HCT116 (cell line): ENCODE data around the gene NOP53.
"Not testable (repeated sequence)": the region's sequence is repeated elsewhere in the genome, so short reads cannot be mapped to it uniquely, and the experiment has no call there.

Source experiments
- ATF3 ChIP-seq: IDR thresholded peaks from 2 replicates; pipeline ENCODE4 v1.6.1; 2012
- CTCF ChIP-seq, 3 experiments: fragments of 200-600 bp in 1 of 3; sonication (generic) in 1 of 3; IDR thresholded peaks in 2 of 3; conservative IDR thresholded peaks in 1 of 3; 2 replicates each; pipeline ENCODE4 v1.5.1; 2012 to 2017; ENCODE audit warnings: low read depth in 2 of 3, low read length in 2 of 3, antibody characterized with exemption in 1 of 3, borderline replicate concordance in 1 of 3, control low read depth in 1 of 3, mild to moderate bottlenecking in 1 of 3, mixed read lengths in 1 of 3, mixed run types in 1 of 3, moderate library complexity in 1 of 3; ENCODE audit not compliant: insufficient read depth in 1 of 3
- EGR1 ChIP-seq: IDR thresholded peaks from 2 replicates; pipeline ENCODE4 v1.6.1; 2012; ENCODE audit warnings: low read depth
- ELF1 ChIP-seq: IDR thresholded peaks from 2 replicates; pipeline ENCODE4 v1.6.1; 2012; ENCODE audit warnings: low read depth, borderline replicate concordance
- EZH2phosphoT487 ChIP-seq: fragments of 200-600 bp; IDR thresholded peaks from 2 replicates; pipeline ENCODE4 v1.6.1; 2018; ENCODE audit warnings: antibody characterized with exemption, borderline replicate concordance
- POLR2A ChIP-seq: IDR thresholded peaks from 2 replicates; pipeline ENCODE4 v1.7.0; 2011; ENCODE audit warnings: borderline replicate concordance; ENCODE audit not compliant: insufficient read depth, insufficient read length; ENCODE audit errors: extremely low read depth
- POLR2AphosphoS5 ChIP-seq: IDR thresholded peaks from 2 replicates; pipeline ENCODE4 v1.6.1; 2011; ENCODE audit warnings: mild to moderate bottlenecking, low read depth, low read length, moderate library complexity
- REST ChIP-seq: IDR thresholded peaks from 2 replicates; pipeline ENCODE4 v1.6.1; 2012; ENCODE audit warnings: low read depth
- SIN3A ChIP-seq: IDR thresholded peaks from 2 replicates; pipeline ENCODE4 v1.6.1; 2012; ENCODE audit warnings: low read depth
- YY1 ChIP-seq: IDR thresholded peaks from 2 replicates; pipeline ENCODE4 v1.6.1; 2011; ENCODE audit warnings: low read length, low read depth, moderate library complexity, mild to moderate bottlenecking; ENCODE audit not compliant: insufficient replicate concordance; ENCODE audit errors: extremely low read depth

- TF ChIP-seq CTCF (IDR thresholded peaks at IDR 0.05 in 2 of 3, conservative IDR thresholded peaks at IDR 0.05 in 1 of 3; ENCODE audit: borderline replicate concordance in 1 of 3, insufficient read depth in 1 of 3, low read depth in 2 of 3, low read length in 2 of 3); POLR2A; ATF3; ELF1; SIN3A; YY1; REST; EGR1; POLR2AphosphoS5; EZH2phosphoT487: not testable (repeated sequence)
These were observed 57.8 kb downstream of the NOP53 start for GRCh38 chr19:47803148-47803547.
